Neuronal stem cell (in vitro differentiated cells): ENCODE results near the gene TMEM147.

Experiments
- DNase-seq: peaks from one replicate; pipeline ENCODE4 v3.0.0-alpha.2; 2013; ENCODE audit warnings: low spot score
- H2AFZ ChIP-seq: one replicate; pipeline ENCODE4 v1.6.1; 2013; ENCODE audit warnings: mild to moderate bottlenecking, low read length, inconsistent platforms
- H2AK5ac ChIP-seq: 2 replicates; pipeline ENCODE4 v1.6.1; 2013; ENCODE audit warnings: low read depth, mild to moderate bottlenecking, inconsistent platforms, low read length, moderate library complexity, mixed read lengths
- H2BK120ac ChIP-seq: 2 replicates; pipeline ENCODE4 v1.6.1; 2013; ENCODE audit warnings: low read depth, mild to moderate bottlenecking, inconsistent platforms, low read length, moderate library complexity, mixed read lengths
- H2BK12ac ChIP-seq: one replicate; pipeline ENCODE4 v1.6.1; 2013; ENCODE audit warnings: low read length, inconsistent platforms
- H2BK15ac ChIP-seq: 2 replicates; pipeline ENCODE4 v1.6.1; 2013; ENCODE audit warnings: mild to moderate bottlenecking, low read length, inconsistent platforms, mixed read lengths
- H2BK5ac ChIP-seq: one replicate; pipeline ENCODE4 v1.6.1; 2013; ENCODE audit warnings: inconsistent platforms, mild to moderate bottlenecking, low read length, moderate library complexity
- H3K14ac ChIP-seq: one replicate; pipeline ENCODE4 v1.6.1; 2013; ENCODE audit warnings: low read length, inconsistent platforms
- H3K18ac ChIP-seq: 2 replicates; pipeline ENCODE4 v1.6.1; 2013; ENCODE audit warnings: low read length, inconsistent platforms
- H3K23ac ChIP-seq: 2 replicates; pipeline ENCODE4 v1.6.1; 2013; ENCODE audit warnings: low read depth, mild to moderate bottlenecking, mixed read lengths, low read length, inconsistent platforms; ENCODE audit not compliant: poor library complexity
- H3K27ac ChIP-seq: replicated peaks from 3 replicates; pipeline ENCODE4 v1.5.1; 2013; ENCODE audit warnings: low read length, inconsistent platforms
- H3K27me3 ChIP-seq, 3 experiments: 2 replicates each; pipeline ENCODE4 v1.6.1; 2013; ENCODE audit warnings: low read length in 3 of 3, mild to moderate bottlenecking in 2 of 3, inconsistent platforms in 1 of 3, low read depth in 1 of 3, mixed read lengths in 1 of 3, moderate library complexity in 1 of 3; ENCODE audit not compliant: control insufficient read depth in 3 of 3, insufficient read depth in 3 of 3
- H3K36me3 ChIP-seq, 2 donors: replicated peaks in 1 of 2; 2 replicates each; pipeline ENCODE4 v1.6.1; 2013; ENCODE audit warnings: low read length in 2 of 2; ENCODE audit not compliant: control insufficient read depth in 2 of 2, insufficient read depth in 2 of 2
- H3K4ac ChIP-seq: 2 replicates; pipeline ENCODE4 v1.6.1; 2013; ENCODE audit warnings: inconsistent platforms, mild to moderate bottlenecking, low read length, moderate library complexity
- H3K4me1 ChIP-seq, 2 donors: 1 replicate in 1 of 2; 2 replicates in 1 of 2; pipeline ENCODE4 v1.6.1; 2013; ENCODE audit warnings: low read length in 2 of 2, low read depth in 1 of 2; ENCODE audit not compliant: control insufficient read depth in 2 of 2, insufficient read depth in 1 of 2
- H3K4me2 ChIP-seq: one replicate; pipeline ENCODE4 v1.6.1; 2013; ENCODE audit warnings: mild to moderate bottlenecking, low read length, inconsistent platforms; ENCODE audit not compliant: insufficient read depth, poor library complexity, severe bottlenecking
- H3K4me3 ChIP-seq, 2 donors: 2 replicates each; pipeline ENCODE4 v1.5.1; 2013; ENCODE audit warnings: low read length in 2 of 2, mild to moderate bottlenecking in 2 of 2, inconsistent platforms in 1 of 2, moderate library complexity in 1 of 2
- H3K79me1 ChIP-seq: one replicate; pipeline ENCODE4 v1.6.1; 2013; ENCODE audit warnings: low read depth, mild to moderate bottlenecking, inconsistent platforms, low read length, moderate library complexity
- H3K9ac ChIP-seq: one replicate; pipeline ENCODE4 v1.6.1; 2013; ENCODE audit warnings: mild to moderate bottlenecking, low read depth, low read length, inconsistent platforms; ENCODE audit not compliant: poor library complexity
- H3K9me3 ChIP-seq, 2 donors: replicated peaks in 1 of 2; 2 replicates each; pipeline versions ENCODE3 to v1.6.1; 2013; ENCODE audit warnings: low read length in 2 of 2, mild to moderate bottlenecking in 2 of 2, inconsistent platforms in 1 of 2, low read depth in 1 of 2, mixed read lengths in 1 of 2, moderate library complexity in 1 of 2; ENCODE audit not compliant: control insufficient read depth in 2 of 2, insufficient read depth in 1 of 2
- H4K8ac ChIP-seq: one replicate; pipeline ENCODE4 v1.6.1; 2013; ENCODE audit warnings: low read depth, mild to moderate bottlenecking, inconsistent platforms, low read length, moderate library complexity
- H4K91ac ChIP-seq: one replicate; pipeline ENCODE4 v1.6.1; 2013; ENCODE audit warnings: low read length, low read depth, mild to moderate bottlenecking, inconsistent platforms; ENCODE audit not compliant: poor library complexity
- WGBS, 2 donors: extraction: QIAGEN DNeasy Blood & Tissue Kit; methylation state at CpG; one replicate each; pipeline ENCODE4 v1.1.7; 2013; ENCODE audit warnings: missing lambda C conversion rate in 2 of 2, mixed read lengths in 1 of 2; ENCODE audit not compliant: insufficient read length in 2 of 2, insufficient replicate concordance in 1 of 2; ENCODE audit errors: extremely low coverage in 2 of 2; 5-methylcytosine and 5-hydroxymethylcytosine counted together

The TMEM147 gene

GRCh38 chr19:35562336-35562735 is 16.9 kb downstream of the TMEM147 start:
- Histone ChIP-seq H3K36me3 (no peaks in the 10 kb centered on the region), H3K9ac (no peak overlapping the region), H2AK5ac (peak overlapping the region; percentile 74), H3K18ac (no peak overlapping the region), H3K4me1 (peaks cover 0 to 3% of the 10 kb centered on the region in 2 donors), H3K27ac (no peak overlapping the region), H2BK15ac (peak overlapping the region; percentile 58), H2BK12ac (no peak overlapping the region), H3K4me3 (peak overlapping the region in 1 of 2 donors; percentile 58), H2BK120ac (no peak overlapping the region), H3K9me3 (peaks cover 0 to 4% of the 10 kb centered on the region in 2 donors), H3K27me3 (peaks cover 2 to 54% (median 23%) of the 10 kb centered on the region in 3 experiments), H3K23ac (peak overlapping the region; percentile 52), H4K91ac (no peak overlapping the region), H3K14ac (peak overlapping the region; percentile 47), H2BK5ac (no peak overlapping the region), H3K4me2 (no peak overlapping the region), H2AFZ (peak overlapping the region; percentile 63), H3K79me1 (peaks cover 2% of the 10 kb centered on the region), H3K4ac (no peak overlapping the region), H4K8ac (no peak overlapping the region)
- WGBS, 2 donors = no CpG with 5 or more reads among the region's 17 CpGs
- DNase-seq = no peak

- Histone ChIP-seq H2AK5ac (no peak overlapping the region), H3K4me1 (peaks cover 0 to 3% of the 10 kb centered on the region in 2 donors), H2BK5ac (no peak overlapping the region), H3K9ac (no peak overlapping the region), H3K27me3 (peaks cover 2 to 52% (median 23%) of the 10 kb centered on the region in 3 experiments), H3K23ac (no peak overlapping the region), H3K14ac (no peak overlapping the region), H3K9me3 (peaks cover 0 to 4% of the 10 kb centered on the region in 2 donors), H3K27ac (no peak overlapping the region), H2AFZ (peak overlapping the region; percentile 63), H3K36me3 (no peaks in the 10 kb centered on the region), H3K18ac (no peak overlapping the region), H2BK120ac (no peak overlapping the region), H2BK12ac (no peak overlapping the region), H3K4me3 (no peak overlapping the region), H4K91ac (no peak overlapping the region), H2BK15ac (no peak overlapping the region), H4K8ac (no peak overlapping the region), H3K4me2 (no peak overlapping the region), H3K79me1 (peaks cover 2% of the 10 kb centered on the region), H3K4ac (no peak overlapping the region)
- WGBS, 2 donors = no CpG with 5 or more reads among the region's 2 CpGs
- no peak for DNase-seq
Measured at GRCh38 chr19:35562776-35563175, 17.4 kb downstream of the TMEM147 start.

GRCh38 chr19:35563207-35563829 is 17.9 kb downstream of the TMEM147 start, which contains the start of gene ATP4A:
ATP4A (minus strand) TSS chr19:35563658; CDS start chr19:35563629, 29 bp downstream.
- no peak within 1 kb of the TSS for H2BK12ac ChIP-seq
- H3K27me3 ChIP-seq = peaks cover 2 to 49% (median 22%) of the 10 kb centered on the region in 3 experiments
- peak within 1 kb of the TSS; percentile 52 for H3K23ac ChIP-seq
- no peak within 1 kb of the TSS for H3K18ac ChIP-seq
- no peak for DNase-seq
- no peak within 1 kb of the TSS for H4K8ac ChIP-seq
- no peak within 1 kb of the TSS for H3K4ac ChIP-seq
- no peak within 1 kb of the TSS for H2BK120ac ChIP-seq
- H2BK5ac ChIP-seq = no peak within 1 kb of the TSS
- no peak within 1 kb of the TSS for H3K9ac ChIP-seq
- H3K27ac ChIP-seq = no peak within 1 kb of the TSS
- H3K4me1 ChIP-seq = peaks cover 0 to 2% of the 10 kb centered on the region in 2 donors
- no peak within 1 kb of the TSS for H4K91ac ChIP-seq
- H2AFZ ChIP-seq = peak within 1 kb of the TSS; percentile 63
- H3K14ac ChIP-seq = peak within 1 kb of the TSS; percentile 47
- no CpG with 5 or more reads among the region's 15 CpGs for WGBS, 2 donors
- no peak within 1 kb of the TSS for H3K4me2 ChIP-seq
- peaks cover 0 to 4% of the 10 kb centered on the region in 2 donors for H3K9me3 ChIP-seq
- H3K79me1 ChIP-seq = peaks cover 2% of the 10 kb centered on the region
- H2BK15ac ChIP-seq = peak within 1 kb of the TSS; percentile 58
- peak within 1 kb of the TSS; percentile 74 for H2AK5ac ChIP-seq
- no peak within 1 kb of the TSS for H3K4me3 ChIP-seq
- H3K36me3 ChIP-seq = no peaks in the 10 kb centered on the region

- no peak overlapping the region for H3K4ac ChIP-seq
- peak overlapping the region; percentile 57 for H3K18ac ChIP-seq
- H3K79me1 ChIP-seq = peaks cover 2% of the 10 kb centered on the region
- no peak overlapping the region for H2AFZ ChIP-seq
- H2BK12ac ChIP-seq = peak overlapping the region; percentile 84
- no peak overlapping the region for H2BK120ac ChIP-seq
- H3K23ac ChIP-seq = no peak overlapping the region
- no peak overlapping the region for H3K27ac ChIP-seq
- no peak overlapping the region for H4K8ac ChIP-seq
- peaks cover 0 to 30% (median 4%) of the 10 kb centered on the region in 3 experiments for H3K27me3 ChIP-seq
- no peak overlapping the region for H3K9ac ChIP-seq
- WGBS, 2 donors = no CpG with 5 or more reads among the region's 12 CpGs
- no peaks in the 10 kb centered on the region for H3K36me3 ChIP-seq
- H2BK5ac ChIP-seq = peak overlapping the region; percentile 75
- no peak overlapping the region for H4K91ac ChIP-seq
- H2AK5ac ChIP-seq = no peak overlapping the region
- DNase-seq = no peak
- no peak overlapping the region for H3K4me3 ChIP-seq
- H3K14ac ChIP-seq = peak overlapping the region; percentile 38
- no peaks in the 10 kb centered on the region for H3K4me1 ChIP-seq
- no peaks in the 10 kb centered on the region for H3K9me3 ChIP-seq
- H3K4me2 ChIP-seq = no peak overlapping the region
- H2BK15ac ChIP-seq = no peak overlapping the region
Measured at GRCh38 chr19:35565016-35565856, 19.8 kb downstream of the TMEM147 start.
